HG03571 (cell line): ENCODE measurements around the gene RASSF10.

Experiments
- ATAC-seq: cut with Tn5 transposase; IDR thresholded peaks from one replicate; pipeline ENCODE4 v1.9.1; 2021; ENCODE audit not compliant: unreplicated experiment

RASSF10 gene

DNA sequence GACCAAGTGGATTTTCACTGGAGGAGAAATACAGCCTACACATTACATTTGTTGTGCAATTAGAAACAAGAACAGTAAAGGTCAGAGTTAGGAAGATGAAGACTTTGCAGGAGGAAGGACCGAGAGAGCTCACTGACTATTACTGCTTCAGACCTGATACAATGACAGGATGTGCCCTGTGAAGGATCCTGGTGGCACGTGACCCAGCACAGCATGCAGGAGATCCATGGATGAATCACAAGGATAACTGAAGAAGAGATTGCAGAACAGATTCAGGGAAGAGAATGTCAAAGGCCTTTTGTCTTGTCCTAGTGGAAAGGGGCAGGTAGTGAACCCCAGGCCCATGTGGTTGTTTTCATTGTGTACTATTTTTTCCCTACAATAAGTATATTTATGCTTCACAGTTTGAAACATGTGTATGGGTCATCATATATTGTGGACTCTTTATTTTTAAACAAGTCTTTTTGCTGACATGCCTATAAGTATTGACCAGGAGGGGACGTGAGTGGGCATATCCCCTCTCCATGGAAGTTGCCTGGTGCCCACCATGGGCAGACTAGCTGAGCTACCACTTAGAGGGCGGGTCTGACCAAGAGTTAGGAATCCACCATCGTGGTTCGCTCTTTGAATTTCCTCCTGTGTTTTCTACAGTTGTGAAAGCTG lies 44.3 kb downstream of the RASSF10 start:
- no peak for ATAC-seq

DNA sequence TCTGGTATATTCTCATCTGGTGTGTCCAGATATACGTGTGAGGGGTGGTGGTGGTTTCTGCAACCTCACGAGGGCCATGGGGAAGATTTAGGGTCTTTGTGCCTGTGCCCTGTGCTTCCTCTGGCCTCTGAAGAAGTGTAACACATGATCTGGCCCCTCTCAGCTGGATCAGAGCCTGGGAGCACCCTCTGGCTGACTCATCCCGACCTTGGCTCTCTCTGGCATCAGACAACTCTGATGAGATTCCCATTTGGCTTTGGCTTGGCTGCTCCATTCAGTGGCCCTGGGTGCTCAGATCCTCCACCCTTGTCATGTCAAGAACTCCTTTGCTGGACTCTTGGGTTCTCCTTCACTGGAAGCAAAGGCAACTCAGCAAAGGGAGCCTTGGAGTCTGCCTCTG lies 45.2 kb downstream of the RASSF10 start:
- ATAC-seq: no peak

DNA sequence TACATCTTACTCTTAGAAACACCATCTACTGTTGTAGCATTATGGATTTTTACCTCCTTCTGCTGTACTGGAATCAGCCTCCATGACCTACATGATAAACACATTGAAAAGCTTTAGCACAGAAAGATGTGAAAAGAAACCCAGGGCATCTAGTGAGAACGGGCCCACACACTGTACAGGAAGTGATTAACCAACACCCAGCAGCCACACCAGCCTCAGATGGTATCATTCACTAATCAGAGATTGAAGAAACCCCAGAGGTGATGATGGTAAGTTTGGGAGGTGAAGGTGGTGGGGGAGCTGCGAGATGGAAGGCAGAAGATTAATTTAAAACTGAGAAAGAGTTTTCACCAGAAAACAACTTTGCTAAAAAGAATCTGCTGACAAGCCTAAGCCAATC lies 46.1 kb downstream of the RASSF10 start:
- no peak for ATAC-seq

DNA sequence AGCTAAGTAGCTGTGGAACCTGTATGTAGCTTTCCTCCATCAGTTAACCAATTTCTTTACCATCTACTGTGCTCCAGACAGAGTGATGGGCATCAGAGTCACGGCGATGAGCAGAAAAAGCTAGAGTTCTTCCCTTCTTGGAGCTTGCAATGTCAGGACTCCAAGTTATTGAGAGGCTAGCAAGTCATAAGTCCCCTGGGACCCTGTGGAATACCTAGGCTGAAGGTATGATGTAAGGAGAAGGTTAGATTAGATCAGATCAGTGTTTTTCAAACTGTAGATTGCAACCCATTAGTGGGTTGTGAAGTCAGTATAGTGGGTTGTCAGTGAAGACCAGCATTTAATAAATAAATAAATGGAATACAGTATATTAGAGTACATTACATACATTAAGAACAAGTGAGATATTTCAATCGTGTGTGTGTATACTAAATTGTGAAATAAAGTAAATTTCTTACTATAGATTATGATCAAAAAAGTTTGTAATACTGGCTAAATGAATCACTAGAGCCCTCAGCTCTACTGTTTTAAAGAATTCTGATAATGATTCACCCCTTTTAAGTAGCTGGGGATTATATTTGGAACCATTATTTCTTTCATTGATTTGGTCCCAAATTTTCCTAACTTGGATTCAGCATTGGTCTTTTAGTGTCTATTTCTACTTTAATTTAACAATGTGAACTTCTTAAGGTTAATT lies 52.3 kb downstream of the RASSF10 start:
- ATAC-seq: no peak
